WTC11 (cell line): ENCODE data around the gene CACNA1D. TPM values are rescaled to one million over a fixed set of nuclear protein-coding genes. Genes with fewer than 3 reads are reported as not detected.

ENCODE experiments used
- ATAC-seq: fragments of 200-7000 bp; cut with Tn5 transposase; 2 replicates; pipeline ENCODE4 v1.10.0; 2021; ENCODE audit warnings: mild to moderate bottlenecking, moderate library complexity
- CTCF ChIA-PET: fragments of 300-600 bp; sonication (Branson Sonifier 250); formaldehyde crosslinking; loops from one replicate; lab custom pipeline; 2021; ENCODE audit warnings: antibody characterized with exemption; lab: Charles Lee
- POLR2A ChIA-PET: fragments of 350-600 bp; sonication (Branson Sonifier 250); formaldehyde crosslinking; loops from one replicate; lab custom pipeline; 2021; ENCODE audit warnings: antibody characterized with exemption; lab: Charles Lee
- DNase-seq: peaks from one replicate; pipeline ENCODE4 v3.0.0; 2021; ENCODE audit warnings: low spot score
- H3K27ac Mint-ChIP-seq: 2 replicates; pipeline ENCODE4 v1.8.0; 2021; ENCODE audit warnings: mixed read lengths
- H3K27me3 Mint-ChIP-seq: 2 replicates; pipeline ENCODE4 v1.8.0; 2021; ENCODE audit warnings: low read depth, mild to moderate bottlenecking, moderate library complexity, mixed read lengths
- H3K36me3 Mint-ChIP-seq: 2 replicates; pipeline ENCODE4 v1.8.0; 2021; ENCODE audit warnings: mixed read lengths
- H3K4me1 Mint-ChIP-seq: 2 replicates; pipeline ENCODE4 v1.8.0; 2022; ENCODE audit warnings: mixed read lengths
- H3K4me3 Mint-ChIP-seq: 2 replicates; pipeline ENCODE4 v1.8.0; 2021; ENCODE audit warnings: mild to moderate bottlenecking, moderate library complexity, mixed read lengths
- H3K9me3 Mint-ChIP-seq: 2 replicates; pipeline ENCODE4 v1.8.0; 2021; ENCODE audit warnings: mixed read lengths
- CREM ChIP-seq: sonication (generic); formaldehyde crosslinking; IDR thresholded peaks from 2 replicates; pipeline ENCODE4 v1.8.1; 2022; ENCODE audit warnings: mild to moderate bottlenecking, missing genetic modification reagents, moderate library complexity
- HMGA2 ChIP-seq: fragments of 250-450 bp; sonication (Bioruptor Pico); IDR thresholded peaks from 2 replicates; pipeline ENCODE4 v1.4.0; 2021; ENCODE audit warnings: mild to moderate bottlenecking, moderate library complexity
- JAZF1 ChIP-seq: fragments of 250-450 bp; sonication (Bioruptor Pico); IDR thresholded peaks from 2 replicates; pipeline ENCODE4 v1.9.0; 2021; ENCODE audit warnings: moderate library complexity, mild to moderate bottlenecking, inconsistent platforms
- KAT7 ChIP-seq: sonication (generic); formaldehyde crosslinking; IDR thresholded peaks from 2 replicates; pipeline ENCODE4 v1.8.1; 2023; ENCODE audit warnings: missing genetic modification reagents, mild to moderate bottlenecking, borderline replicate concordance
- NR1H2 ChIP-seq: sonication (generic); formaldehyde crosslinking; IDR thresholded peaks from 2 replicates; pipeline ENCODE4 v1.9.0; 2021; ENCODE audit warnings: mild to moderate bottlenecking, moderate library complexity, missing genetic modification reagents
- NR2C2 ChIP-seq: sonication (generic); formaldehyde crosslinking; IDR thresholded peaks from 2 replicates; pipeline ENCODE4 v1.8.0; 2022; ENCODE audit warnings: mild to moderate bottlenecking, missing genetic modification reagents
- OVOL2 ChIP-seq: fragments of 250-450 bp; sonication (Bioruptor Pico); IDR thresholded peaks from 2 replicates; pipeline ENCODE4 v1.9.0; 2021; ENCODE audit warnings: mild to moderate bottlenecking, borderline replicate concordance
- TEAD4 ChIP-seq: sonication (generic); formaldehyde crosslinking; IDR thresholded peaks from 2 replicates; pipeline ENCODE4 v1.8.0; 2022; ENCODE audit warnings: mild to moderate bottlenecking, missing genetic modification reagents
- ZNF219 ChIP-seq: sonication (generic); formaldehyde crosslinking; IDR thresholded peaks from 2 replicates; pipeline ENCODE4 v1.8.0; 2023; ENCODE audit warnings: missing genetic modification reagents, mild to moderate bottlenecking, borderline replicate concordance
- ZNF263 ChIP-seq: sonication (generic); formaldehyde crosslinking; IDR thresholded peaks from 2 replicates; pipeline ENCODE4 v1.8.1; 2022; ENCODE audit warnings: low read depth, mild to moderate bottlenecking, moderate library complexity, missing genetic modification reagents
- total RNA-seq: library from RNA; stranded (reverse); gene quantifications from 3 replicates; pipeline ENCODE4 v1.2.3, GENCODE V29; 2021
- TF ChIP-seq, protein P1 (sequence below): sonication (generic); formaldehyde crosslinking; IDR thresholded peaks from 2 replicates; pipeline ENCODE4 v1.8.1; 2023; ENCODE audit warnings: mild to moderate bottlenecking, missing genetic modification reagents
- TF ChIP-seq, protein P2 (sequence below): fragments of 250-450 bp; sonication (Bioruptor Pico); IDR thresholded peaks from 2 replicates; pipeline ENCODE4 v1.9.0; 2021; ENCODE audit warnings: mild to moderate bottlenecking
- TF ChIP-seq, protein P3 (sequence below): sonication (generic); formaldehyde crosslinking; conservative IDR thresholded peaks from 2 replicates; pipeline ENCODE4 v1.8.1; 2023; ENCODE audit warnings: mild to moderate bottlenecking, low read depth, missing genetic modification reagents, moderate library complexity
- TF ChIP-seq, protein P4 (sequence below): sonication (generic); formaldehyde crosslinking; IDR thresholded peaks from 2 replicates; pipeline ENCODE4 v1.8.1; 2022; ENCODE audit warnings: mild to moderate bottlenecking, missing genetic modification reagents, moderate library complexity, borderline replicate concordance
- TF ChIP-seq, protein P5 (sequence below): sonication (generic); formaldehyde crosslinking; IDR thresholded peaks from 2 replicates; pipeline ENCODE4 v1.8.1; 2023; ENCODE audit warnings: mild to moderate bottlenecking, missing genetic modification reagents, borderline replicate concordance
- TF ChIP-seq, protein P6 (sequence below): sonication (generic); formaldehyde crosslinking; IDR thresholded peaks from 2 replicates; pipeline ENCODE4 v1.8.1; 2023; ENCODE audit warnings: mild to moderate bottlenecking, missing genetic modification reagents, moderate library complexity
- TF ChIP-seq, protein P7 (sequence below): sonication (generic); formaldehyde crosslinking; IDR thresholded peaks from 2 replicates; pipeline ENCODE4 v1.8.1; 2023; ENCODE audit warnings: mild to moderate bottlenecking, missing genetic modification reagents
- TF ChIP-seq, protein P8 (sequence below): sonication (generic); formaldehyde crosslinking; IDR thresholded peaks from 2 replicates; pipeline ENCODE4 v1.8.1; 2022; ENCODE audit warnings: low read depth, missing genetic modification reagents, borderline replicate concordance

The CACNA1D gene
- total RNA-seq, 1 experiment from 2014 or later, result 2.3 TPM

DNA sequence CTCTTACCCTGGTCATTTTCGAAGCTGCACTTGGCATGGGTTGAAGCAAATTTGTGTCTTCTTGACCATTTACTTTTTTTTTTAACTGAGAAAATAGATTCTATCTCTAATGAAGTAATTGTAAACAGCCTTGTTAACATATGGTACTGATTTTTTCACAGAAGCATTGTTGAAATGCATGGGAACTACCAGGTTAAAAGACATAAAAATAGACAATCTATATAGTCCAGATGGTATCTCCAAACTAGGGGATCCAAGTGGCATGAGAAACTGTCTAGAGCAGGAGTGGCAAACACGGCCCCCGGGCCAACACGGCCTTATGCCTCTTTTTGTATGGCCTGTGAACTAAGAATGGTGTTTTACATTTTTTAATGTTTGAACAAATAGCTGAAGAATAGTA, 41.9 kb downstream of the CACNA1D start (continued):
- TF ChIP-seq, protein P1, sequence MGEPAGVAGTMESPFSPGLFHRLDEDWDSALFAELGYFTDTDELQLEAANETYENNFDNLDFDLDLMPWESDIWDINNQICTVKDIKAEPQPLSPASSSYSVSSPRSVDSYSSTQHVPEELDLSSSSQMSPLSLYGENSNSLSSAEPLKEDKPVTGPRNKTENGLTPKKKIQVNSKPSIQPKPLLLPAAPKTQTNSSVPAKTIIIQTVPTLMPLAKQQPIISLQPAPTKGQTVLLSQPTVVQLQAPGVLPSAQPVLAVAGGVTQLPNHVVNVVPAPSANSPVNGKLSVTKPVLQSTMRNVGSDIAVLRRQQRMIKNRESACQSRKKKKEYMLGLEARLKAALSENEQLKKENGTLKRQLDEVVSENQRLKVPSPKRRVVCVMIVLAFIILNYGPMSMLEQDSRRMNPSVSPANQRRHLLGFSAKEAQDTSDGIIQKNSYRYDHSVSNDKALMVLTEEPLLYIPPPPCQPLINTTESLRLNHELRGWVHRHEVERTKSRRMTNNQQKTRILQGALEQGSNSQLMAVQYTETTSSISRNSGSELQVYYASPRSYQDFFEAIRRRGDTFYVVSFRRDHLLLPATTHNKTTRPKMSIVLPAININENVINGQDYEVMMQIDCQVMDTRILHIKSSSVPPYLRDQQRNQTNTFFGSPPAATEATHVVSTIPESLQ (CRISPR knock-in tag), result no peak
- TF ChIP-seq NR1H2 (CRISPR knock-in tag) (no peak), KAT7 (CRISPR knock-in tag) (no peak), ZNF219 (CRISPR knock-in tag) (no peak)
- TF ChIP-seq, protein P2, sequence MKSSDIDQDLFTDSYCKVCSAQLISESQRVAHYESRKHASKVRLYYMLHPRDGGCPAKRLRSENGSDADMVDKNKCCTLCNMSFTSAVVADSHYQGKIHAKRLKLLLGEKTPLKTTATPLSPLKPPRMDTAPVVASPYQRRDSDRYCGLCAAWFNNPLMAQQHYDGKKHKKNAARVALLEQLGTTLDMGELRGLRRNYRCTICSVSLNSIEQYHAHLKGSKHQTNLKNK (CRISPR knock-in tag), result no peak

DNA sequence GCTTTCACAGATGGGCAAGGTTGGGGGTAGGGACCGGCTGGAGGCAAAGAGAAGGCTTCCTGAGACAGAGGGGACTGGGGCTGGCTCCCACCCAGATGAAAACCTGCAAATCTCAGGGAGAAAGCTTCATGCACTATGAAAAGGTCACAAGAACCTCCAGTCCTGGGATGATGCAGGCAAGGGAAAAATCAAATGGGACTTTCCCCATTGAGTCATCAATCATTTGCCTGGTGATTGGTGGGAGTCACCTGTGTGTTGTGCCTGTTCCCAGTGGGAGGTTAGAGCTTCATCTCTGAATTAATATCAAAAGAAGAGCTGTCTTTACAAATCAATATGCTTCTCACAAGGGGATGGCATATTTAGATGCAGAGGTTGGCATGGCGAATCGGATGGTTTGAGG, 49.9 kb downstream of the CACNA1D start:
- Mint-ChIP-seq H3K4me3 (no peak overlapping the region), H3K27me3 (no peaks in the 10 kb centered on the region), H3K4me1 (peaks cover 3% of the 10 kb centered on the region; the same call in 1 of the 2 replicates), H3K36me3 (no peaks in the 10 kb centered on the region)
- ATAC-seq, result no peak
- TF ChIP-seq JAZF1 (no peak), ZNF263 (CRISPR knock-in tag) (no peak), KAT7 (CRISPR knock-in tag) (no peak), HMGA2 (no peak), OVOL2 (CRISPR knock-in tag) (no peak), TEAD4 (no peak), NR2C2 (CRISPR knock-in tag) (no peak), CREM (CRISPR knock-in tag) (no peak)
- TF ChIP-seq, protein P3, sequence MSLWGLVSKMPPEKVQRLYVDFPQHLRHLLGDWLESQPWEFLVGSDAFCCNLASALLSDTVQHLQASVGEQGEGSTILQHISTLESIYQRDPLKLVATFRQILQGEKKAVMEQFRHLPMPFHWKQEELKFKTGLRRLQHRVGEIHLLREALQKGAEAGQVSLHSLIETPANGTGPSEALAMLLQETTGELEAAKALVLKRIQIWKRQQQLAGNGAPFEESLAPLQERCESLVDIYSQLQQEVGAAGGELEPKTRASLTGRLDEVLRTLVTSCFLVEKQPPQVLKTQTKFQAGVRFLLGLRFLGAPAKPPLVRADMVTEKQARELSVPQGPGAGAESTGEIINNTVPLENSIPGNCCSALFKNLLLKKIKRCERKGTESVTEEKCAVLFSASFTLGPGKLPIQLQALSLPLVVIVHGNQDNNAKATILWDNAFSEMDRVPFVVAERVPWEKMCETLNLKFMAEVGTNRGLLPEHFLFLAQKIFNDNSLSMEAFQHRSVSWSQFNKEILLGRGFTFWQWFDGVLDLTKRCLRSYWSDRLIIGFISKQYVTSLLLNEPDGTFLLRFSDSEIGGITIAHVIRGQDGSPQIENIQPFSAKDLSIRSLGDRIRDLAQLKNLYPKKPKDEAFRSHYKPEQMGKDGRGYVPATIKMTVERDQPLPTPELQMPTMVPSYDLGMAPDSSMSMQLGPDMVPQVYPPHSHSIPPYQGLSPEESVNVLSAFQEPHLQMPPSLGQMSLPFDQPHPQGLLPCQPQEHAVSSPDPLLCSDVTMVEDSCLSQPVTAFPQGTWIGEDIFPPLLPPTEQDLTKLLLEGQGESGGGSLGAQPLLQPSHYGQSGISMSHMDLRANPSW (CRISPR knock-in tag), result no peak
- TF ChIP-seq, protein P4, sequence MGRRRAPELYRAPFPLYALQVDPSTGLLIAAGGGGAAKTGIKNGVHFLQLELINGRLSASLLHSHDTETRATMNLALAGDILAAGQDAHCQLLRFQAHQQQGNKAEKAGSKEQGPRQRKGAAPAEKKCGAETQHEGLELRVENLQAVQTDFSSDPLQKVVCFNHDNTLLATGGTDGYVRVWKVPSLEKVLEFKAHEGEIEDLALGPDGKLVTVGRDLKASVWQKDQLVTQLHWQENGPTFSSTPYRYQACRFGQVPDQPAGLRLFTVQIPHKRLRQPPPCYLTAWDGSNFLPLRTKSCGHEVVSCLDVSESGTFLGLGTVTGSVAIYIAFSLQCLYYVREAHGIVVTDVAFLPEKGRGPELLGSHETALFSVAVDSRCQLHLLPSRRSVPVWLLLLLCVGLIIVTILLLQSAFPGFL (CRISPR knock-in tag), result no peak
- TF ChIP-seq, protein P5, sequence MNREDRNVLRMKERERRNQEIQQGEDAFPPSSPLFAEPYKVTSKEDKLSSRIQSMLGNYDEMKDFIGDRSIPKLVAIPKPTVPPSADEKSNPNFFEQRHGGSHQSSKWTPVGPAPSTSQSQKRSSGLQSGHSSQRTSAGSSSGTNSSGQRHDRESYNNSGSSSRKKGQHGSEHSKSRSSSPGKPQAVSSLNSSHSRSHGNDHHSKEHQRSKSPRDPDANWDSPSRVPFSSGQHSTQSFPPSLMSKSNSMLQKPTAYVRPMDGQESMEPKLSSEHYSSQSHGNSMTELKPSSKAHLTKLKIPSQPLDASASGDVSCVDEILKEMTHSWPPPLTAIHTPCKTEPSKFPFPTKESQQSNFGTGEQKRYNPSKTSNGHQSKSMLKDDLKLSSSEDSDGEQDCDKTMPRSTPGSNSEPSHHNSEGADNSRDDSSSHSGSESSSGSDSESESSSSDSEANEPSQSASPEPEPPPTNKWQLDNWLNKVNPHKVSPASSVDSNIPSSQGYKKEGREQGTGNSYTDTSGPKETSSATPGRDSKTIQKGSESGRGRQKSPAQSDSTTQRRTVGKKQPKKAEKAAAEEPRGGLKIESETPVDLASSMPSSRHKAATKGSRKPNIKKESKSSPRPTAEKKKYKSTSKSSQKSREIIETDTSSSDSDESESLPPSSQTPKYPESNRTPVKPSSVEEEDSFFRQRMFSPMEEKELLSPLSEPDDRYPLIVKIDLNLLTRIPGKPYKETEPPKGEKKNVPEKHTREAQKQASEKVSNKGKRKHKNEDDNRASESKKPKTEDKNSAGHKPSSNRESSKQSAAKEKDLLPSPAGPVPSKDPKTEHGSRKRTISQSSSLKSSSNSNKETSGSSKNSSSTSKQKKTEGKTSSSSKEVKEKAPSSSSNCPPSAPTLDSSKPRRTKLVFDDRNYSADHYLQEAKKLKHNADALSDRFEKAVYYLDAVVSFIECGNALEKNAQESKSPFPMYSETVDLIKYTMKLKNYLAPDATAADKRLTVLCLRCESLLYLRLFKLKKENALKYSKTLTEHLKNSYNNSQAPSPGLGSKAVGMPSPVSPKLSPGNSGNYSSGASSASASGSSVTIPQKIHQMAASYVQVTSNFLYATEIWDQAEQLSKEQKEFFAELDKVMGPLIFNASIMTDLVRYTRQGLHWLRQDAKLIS, result no peak
- TF ChIP-seq, protein P6, sequence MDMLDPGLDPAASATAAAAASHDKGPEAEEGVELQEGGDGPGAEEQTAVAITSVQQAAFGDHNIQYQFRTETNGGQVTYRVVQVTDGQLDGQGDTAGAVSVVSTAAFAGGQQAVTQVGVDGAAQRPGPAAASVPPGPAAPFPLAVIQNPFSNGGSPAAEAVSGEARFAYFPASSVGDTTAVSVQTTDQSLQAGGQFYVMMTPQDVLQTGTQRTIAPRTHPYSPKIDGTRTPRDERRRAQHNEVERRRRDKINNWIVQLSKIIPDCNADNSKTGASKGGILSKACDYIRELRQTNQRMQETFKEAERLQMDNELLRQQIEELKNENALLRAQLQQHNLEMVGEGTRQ (CRISPR knock-in tag), result no peak
- TF ChIP-seq, protein P7, sequence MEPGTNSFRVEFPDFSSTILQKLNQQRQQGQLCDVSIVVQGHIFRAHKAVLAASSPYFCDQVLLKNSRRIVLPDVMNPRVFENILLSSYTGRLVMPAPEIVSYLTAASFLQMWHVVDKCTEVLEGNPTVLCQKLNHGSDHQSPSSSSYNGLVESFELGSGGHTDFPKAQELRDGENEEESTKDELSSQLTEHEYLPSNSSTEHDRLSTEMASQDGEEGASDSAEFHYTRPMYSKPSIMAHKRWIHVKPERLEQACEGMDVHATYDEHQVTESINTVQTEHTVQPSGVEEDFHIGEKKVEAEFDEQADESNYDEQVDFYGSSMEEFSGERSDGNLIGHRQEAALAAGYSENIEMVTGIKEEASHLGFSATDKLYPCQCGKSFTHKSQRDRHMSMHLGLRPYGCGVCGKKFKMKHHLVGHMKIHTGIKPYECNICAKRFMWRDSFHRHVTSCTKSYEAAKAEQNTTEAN (CRISPR knock-in tag), result no peak
- TF ChIP-seq, protein P8, sequence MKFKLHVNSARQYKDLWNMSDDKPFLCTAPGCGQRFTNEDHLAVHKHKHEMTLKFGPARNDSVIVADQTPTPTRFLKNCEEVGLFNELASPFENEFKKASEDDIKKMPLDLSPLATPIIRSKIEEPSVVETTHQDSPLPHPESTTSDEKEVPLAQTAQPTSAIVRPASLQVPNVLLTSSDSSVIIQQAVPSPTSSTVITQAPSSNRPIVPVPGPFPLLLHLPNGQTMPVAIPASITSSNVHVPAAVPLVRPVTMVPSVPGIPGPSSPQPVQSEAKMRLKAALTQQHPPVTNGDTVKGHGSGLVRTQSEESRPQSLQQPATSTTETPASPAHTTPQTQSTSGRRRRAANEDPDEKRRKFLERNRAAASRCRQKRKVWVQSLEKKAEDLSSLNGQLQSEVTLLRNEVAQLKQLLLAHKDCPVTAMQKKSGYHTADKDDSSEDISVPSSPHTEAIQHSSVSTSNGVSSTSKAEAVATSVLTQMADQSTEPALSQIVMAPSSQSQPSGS (CRISPR knock-in tag), result no peak
- TF ChIP-seq, all 79 proteins: peak for 0
- ChIA-PET CTCF (no interaction called here), POLR2A (no interaction called here)
- DNase-seq, result no peak
- Mint-ChIP-seq H3K27ac (no peak overlapping the region), H3K9me3 (no peaks in the 10 kb centered on the region)
